DND-41 (cell line): ENCODE data around the gene P2RX4.
"Not testable (repeated sequence)": the region's sequence is repeated elsewhere in the genome, so short reads cannot be mapped to it uniquely, and the experiment has no call there.

ENCODE experiments used
- ATAC-seq: fragments of 200-7000 bp; cut with Tn5 transposase; 3 replicates; pipeline ENCODE4 v1.9.1; 2021; ENCODE audit warnings: low read depth; ENCODE audit not compliant: insufficient read depth
- DNase-seq: peaks from one replicate; pipeline ENCODE4 v3.0.0-alpha.2; 2020
- H2AFZ ChIP-seq: 2 replicates; pipeline ENCODE4 v1.6.0; 2012; ENCODE audit warnings: low read depth, low read length
- H3K27ac ChIP-seq: 2 replicates; pipeline ENCODE4 v1.5.1; 2012; ENCODE audit warnings: low read length, inconsistent platforms
- H3K27me3 ChIP-seq: fragments of 200-600 bp; sonication (generic); 2 replicates; pipeline ENCODE4 v1.6.0; 2012; ENCODE audit warnings: low read length, mild to moderate bottlenecking, inconsistent platforms; ENCODE audit not compliant: insufficient read depth, poor library complexity
- H3K36me3 ChIP-seq: 2 replicates; pipeline ENCODE4 v1.5.1; 2012; ENCODE audit warnings: low read length, inconsistent platforms; ENCODE audit not compliant: insufficient read depth
- H3K4me1 ChIP-seq: 2 replicates; pipeline ENCODE4 v1.5.1; 2012; ENCODE audit warnings: mild to moderate bottlenecking, low read length; ENCODE audit not compliant: insufficient read depth
- H3K4me2 ChIP-seq: 2 replicates; pipeline ENCODE4 v1.6.0; 2012; ENCODE audit warnings: mild to moderate bottlenecking, moderate library complexity, low read length, inconsistent platforms; ENCODE audit not compliant: insufficient read depth
- H3K4me3 ChIP-seq, 2 experiments: fragments of 200-600 bp in 1 of 2; shearing (Covaris generic) in 1 of 2; 2 replicates each; pipeline ENCODE4 v1.5.1; 2012 to 2016; ENCODE audit warnings: inconsistent platforms in 2 of 2, low read length in 2 of 2, mild to moderate bottlenecking in 2 of 2, low read depth in 1 of 2, moderate library complexity in 1 of 2
- H3K79me2 ChIP-seq: 2 replicates; pipeline ENCODE4 v1.6.0; 2012; ENCODE audit warnings: low read length, inconsistent platforms; ENCODE audit not compliant: insufficient read depth
- H3K9ac ChIP-seq: 2 replicates; pipeline ENCODE4 v1.6.0; 2012; ENCODE audit warnings: low read depth, mild to moderate bottlenecking, inconsistent platforms, low read length, moderate library complexity
- H3K9me3 ChIP-seq: 2 replicates; pipeline ENCODE4 v1.5.1; 2012; ENCODE audit warnings: low read length, moderate library complexity, mild to moderate bottlenecking, inconsistent platforms; ENCODE audit not compliant: insufficient read depth, severe bottlenecking
- H4K20me1 ChIP-seq: 2 replicates; pipeline ENCODE4 v1.6.0; 2012; ENCODE audit warnings: low read length; ENCODE audit not compliant: insufficient read depth
- CTCF ChIP-seq: IDR thresholded peaks from 2 replicates; pipeline ENCODE4 v1.5.1; 2012; ENCODE audit warnings: borderline replicate concordance, low read length, moderate library complexity, mild to moderate bottlenecking; ENCODE audit not compliant: poor library complexity, severe bottlenecking; ENCODE audit errors: extremely low read depth
- EZH2 ChIP-seq: IDR thresholded peaks from 3 replicates; pipeline ENCODE4 v1.6.1; 2012; ENCODE audit warnings: borderline replicate concordance, low read depth, mild to moderate bottlenecking, moderate library complexity, low read length, inconsistent platforms; ENCODE audit not compliant: severe bottlenecking

The P2RX4 gene

GRCh38 chr12:121279071-121279375, 69.1 kb downstream of the P2RX4 start:
- H3K79me2 ChIP-seq = peaks cover 11% of the 10 kb centered on the region; the same call in 1 of the 2 replicates
- H2AFZ ChIP-seq = no peak overlapping the region
- no peak for ATAC-seq
- H3K36me3 ChIP-seq = peaks cover 18% of the 10 kb centered on the region
- no peak overlapping the region for H3K4me3 ChIP-seq
- no peak overlapping the region for H3K9ac ChIP-seq
- no peak for DNase-seq
- H3K9me3 ChIP-seq = no peaks in the 10 kb centered on the region
- no peak overlapping the region for H3K4me2 ChIP-seq
- peaks cover 14% of the 10 kb centered on the region; the same call in 1 of the 2 replicates for H4K20me1 ChIP-seq
- no peaks in the 10 kb centered on the region for H3K27me3 ChIP-seq
- no peaks in the 10 kb centered on the region for H3K4me1 ChIP-seq
- TF ChIP-seq EZH2 (no peak), CTCF (no peak)
- no peak overlapping the region for H3K27ac ChIP-seq

GRCh38 chr12:121279507-121279915, 69.6 kb downstream of the P2RX4 start:
- ATAC-seq (no peak), DNase-seq (no peak)
- H3K4me1 ChIP-seq = no peaks in the 10 kb centered on the region
- no peak for TF ChIP-seq CTCF
- no peak for TF ChIP-seq EZH2
- H3K27ac ChIP-seq = no peak overlapping the region
- no peak overlapping the region for H2AFZ ChIP-seq
- no peak overlapping the region for H3K4me3 ChIP-seq
- no peak overlapping the region for H3K4me2 ChIP-seq
- H3K36me3 ChIP-seq = peaks cover 16% of the 10 kb centered on the region
- no peaks in the 10 kb centered on the region for H3K27me3 ChIP-seq
- H3K9me3 ChIP-seq = no peaks in the 10 kb centered on the region
- peaks cover 9% of the 10 kb centered on the region; the same call in 1 of the 2 replicates for H3K79me2 ChIP-seq
- H3K9ac ChIP-seq = no peak overlapping the region
- H4K20me1 ChIP-seq = peaks cover 14% of the 10 kb centered on the region; the same call in 1 of the 2 replicates

- peaks cover 15% of the 10 kb centered on the region; the same call in 1 of the 2 replicates for H4K20me1 ChIP-seq
- H3K4me2 ChIP-seq, ATAC-seq, H3K9ac ChIP-seq, H3K27ac ChIP-seq, H3K4me1 ChIP-seq, H2AFZ ChIP-seq, H3K9me3 ChIP-seq, H3K27me3 ChIP-seq, DNase-seq, H3K4me3 ChIP-seq: not testable (repeated sequence)
- peaks cover 18% of the 10 kb centered on the region for H3K36me3 ChIP-seq
- peaks cover 13% of the 10 kb centered on the region; the same call in 1 of the 2 replicates for H3K79me2 ChIP-seq
Observed at GRCh38 chr12:121280531-121280930, 70.6 kb downstream of the P2RX4 start.

- Histone ChIP-seq H3K36me3 (peaks cover 18% of the 10 kb centered on the region), H3K79me2 (peaks cover 18% of the 10 kb centered on the region; the same call in 1 of the 2 replicates), H4K20me1 (peaks cover 21% of the 10 kb centered on the region; the same call in 1 of the 2 replicates)
- DNase-seq, H3K27me3 ChIP-seq, H3K4me1 ChIP-seq, H3K9ac ChIP-seq, H3K27ac ChIP-seq, H2AFZ ChIP-seq, H3K9me3 ChIP-seq, H3K4me2 ChIP-seq, H3K4me3 ChIP-seq, ATAC-seq: not testable (repeated sequence)
Observed at GRCh38 chr12:121281116-121281515, 71.2 kb downstream of the P2RX4 start.
